ENCODE measurements around the gene SKIDA1.
A peak's percentile ranks its signal among the peaks of the same experiment; 100 is the strongest.

Gene SKIDA1

DNA sequence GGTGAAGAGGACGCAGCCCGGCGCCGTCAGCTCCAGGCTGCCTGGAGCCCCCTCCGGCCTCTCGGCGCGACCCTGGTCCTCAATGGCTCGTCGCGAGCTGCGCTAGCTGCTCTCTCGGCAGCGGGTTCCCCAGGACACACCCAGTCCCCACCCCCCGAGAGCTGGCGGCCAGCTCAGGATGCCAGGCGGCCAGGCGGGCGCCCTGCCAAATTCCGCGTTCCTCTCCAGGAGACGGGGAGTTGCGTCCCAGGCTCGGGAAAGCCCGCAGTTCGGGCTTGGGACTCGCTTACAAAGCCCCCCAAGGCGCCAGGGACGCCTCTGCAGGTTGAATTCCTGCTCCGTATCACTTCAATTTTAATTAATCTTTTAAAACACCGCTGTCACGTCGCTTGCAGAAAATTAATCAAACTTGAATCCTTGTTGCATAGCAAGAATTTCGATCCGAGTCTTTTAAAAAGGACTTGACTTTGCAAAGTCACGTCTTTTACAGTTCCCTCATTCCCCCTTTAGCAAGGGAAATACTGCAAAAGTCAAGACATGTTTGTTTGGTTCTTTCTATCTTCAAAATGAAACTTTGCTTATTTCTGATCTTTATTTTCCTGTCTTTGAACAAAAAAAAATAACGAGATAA lies 28.2 kb downstream of the SKIDA1 start:
- Histone ChIP-seq H3K4me3 (ENCODE audit: low read depth in 1 of 2, low read length in 2 of 2) (peak overlapping the region; percentile 79 to 96), H3K4me1 (ENCODE audit: control insufficient read depth in 1 of 2, insufficient read depth in 2 of 2, low read length in 2 of 2) (peaks cover 0 to 24% of the 10 kb centered on the region in 2 donors), H3K36me3 (ENCODE audit: control insufficient read depth in 1 of 2, insufficient read depth in 2 of 2, low read length in 2 of 2) (no peaks in the 10 kb centered on the region), H3K9me3 (ENCODE audit: control insufficient read depth in 1 of 2, low read length in 2 of 2) (no peaks in the 10 kb centered on the region), H3K27me3 (ENCODE audit: low read depth, low read length) (peaks cover 3% of the 10 kb centered on the region), H3K27ac (ENCODE audit: low read length) (no peak overlapping the region)

DNA sequence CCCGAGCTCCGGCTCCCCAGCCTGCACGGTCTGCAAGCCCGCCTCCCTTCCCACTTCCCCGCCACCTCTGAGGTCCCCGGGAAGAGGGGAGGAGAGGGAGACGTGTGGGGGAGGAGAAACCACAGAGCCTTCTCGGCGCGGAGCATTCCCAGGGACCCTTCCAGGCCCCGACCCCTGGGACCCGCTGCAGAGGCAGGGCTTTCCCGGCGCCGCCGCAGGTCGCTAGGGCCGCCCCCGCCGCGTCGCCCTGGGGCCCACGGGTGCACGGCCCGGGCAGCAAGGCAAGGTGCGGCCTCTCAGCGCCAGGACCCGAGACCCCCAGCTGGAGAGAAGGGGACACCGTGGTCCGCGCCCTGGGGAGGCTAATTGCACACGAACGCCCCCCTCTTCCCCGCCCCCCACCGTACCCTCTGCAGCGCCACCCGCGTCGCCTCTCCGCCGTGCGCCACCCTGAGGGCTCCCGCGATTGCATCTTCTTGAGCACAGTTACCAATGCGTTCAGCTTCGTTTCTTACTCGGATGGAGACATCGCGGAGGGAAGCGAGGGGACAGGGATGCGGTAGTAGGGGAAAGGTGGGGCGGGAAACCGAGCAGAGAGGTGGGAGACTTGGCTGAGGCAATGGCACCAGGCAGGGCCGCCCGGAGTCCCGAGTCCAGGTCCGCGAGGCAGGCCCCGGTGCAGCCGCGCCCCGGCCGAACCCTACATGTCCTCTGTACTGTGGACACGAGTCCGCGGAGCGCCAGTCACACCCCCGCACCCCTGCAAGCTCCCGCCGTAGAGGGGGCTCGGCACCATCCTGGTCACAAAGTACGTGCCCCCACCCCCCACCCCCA lies 28.9 kb downstream of the SKIDA1 start:
- Histone ChIP-seq H3K9me3 (ENCODE audit: control insufficient read depth in 1 of 2, low read length in 2 of 2) (no peaks in the 10 kb centered on the region), H3K27ac (ENCODE audit: low read length) (no peak overlapping the region), H3K36me3 (ENCODE audit: control insufficient read depth in 1 of 2, insufficient read depth in 2 of 2, low read length in 2 of 2) (no peaks in the 10 kb centered on the region), H3K27me3 (ENCODE audit: low read depth, low read length) (no peaks in the 10 kb centered on the region), H3K4me1 (ENCODE audit: control insufficient read depth in 1 of 2, insufficient read depth in 2 of 2, low read length in 2 of 2) (peaks cover 0 to 24% of the 10 kb centered on the region in 2 donors), H3K4me3 (ENCODE audit: low read depth in 1 of 2, low read length in 2 of 2) (peak overlapping the region; percentile 79 to 96)

DNA sequence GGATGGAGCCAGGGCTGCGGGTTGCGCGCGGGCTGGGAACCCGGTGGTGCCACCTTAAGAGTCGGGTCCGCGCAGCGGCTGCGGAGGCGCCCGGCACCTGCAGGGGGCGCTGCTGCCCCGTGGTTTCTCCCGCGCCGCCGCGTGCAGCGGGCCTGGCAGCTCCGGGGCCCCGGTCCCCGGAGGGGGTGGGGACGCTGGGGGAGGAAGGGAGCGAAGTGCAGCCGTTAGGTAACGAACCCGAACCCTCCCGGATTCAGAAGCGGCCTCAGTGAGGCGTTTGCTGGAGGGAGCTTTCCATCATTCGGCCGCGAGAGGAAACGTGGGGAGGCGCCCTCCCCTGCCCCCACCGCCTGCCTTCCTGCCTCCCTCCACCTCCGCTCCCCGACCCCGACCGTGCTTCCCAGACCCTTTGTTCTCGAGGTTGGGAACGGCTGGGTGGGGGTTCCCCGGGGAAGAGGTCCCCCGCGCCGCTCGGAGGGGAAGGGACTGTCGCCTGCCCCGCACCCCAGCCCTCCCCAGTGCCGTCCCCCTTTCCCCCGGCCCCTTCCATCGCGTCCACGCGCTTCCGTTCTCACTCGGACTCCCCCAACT lies 29.6 kb downstream of the SKIDA1 start:
- Histone ChIP-seq H3K9me3 (ENCODE audit: control insufficient read depth in 1 of 2, low read length in 2 of 2) (no peaks in the 10 kb centered on the region), H3K4me1 (ENCODE audit: control insufficient read depth in 1 of 2, insufficient read depth in 2 of 2, low read length in 2 of 2) (peaks cover 0 to 24% of the 10 kb centered on the region in 2 donors), H3K36me3 (ENCODE audit: control insufficient read depth in 1 of 2, insufficient read depth in 2 of 2, low read length in 2 of 2) (no peaks in the 10 kb centered on the region), H3K27ac (ENCODE audit: low read length) (peak overlapping the region; percentile 39), H3K27me3 (ENCODE audit: low read depth, low read length) (no peaks in the 10 kb centered on the region), H3K4me3 (ENCODE audit: low read depth in 1 of 2, low read length in 2 of 2) (peak overlapping the region; percentile 79 to 96)

DNA sequence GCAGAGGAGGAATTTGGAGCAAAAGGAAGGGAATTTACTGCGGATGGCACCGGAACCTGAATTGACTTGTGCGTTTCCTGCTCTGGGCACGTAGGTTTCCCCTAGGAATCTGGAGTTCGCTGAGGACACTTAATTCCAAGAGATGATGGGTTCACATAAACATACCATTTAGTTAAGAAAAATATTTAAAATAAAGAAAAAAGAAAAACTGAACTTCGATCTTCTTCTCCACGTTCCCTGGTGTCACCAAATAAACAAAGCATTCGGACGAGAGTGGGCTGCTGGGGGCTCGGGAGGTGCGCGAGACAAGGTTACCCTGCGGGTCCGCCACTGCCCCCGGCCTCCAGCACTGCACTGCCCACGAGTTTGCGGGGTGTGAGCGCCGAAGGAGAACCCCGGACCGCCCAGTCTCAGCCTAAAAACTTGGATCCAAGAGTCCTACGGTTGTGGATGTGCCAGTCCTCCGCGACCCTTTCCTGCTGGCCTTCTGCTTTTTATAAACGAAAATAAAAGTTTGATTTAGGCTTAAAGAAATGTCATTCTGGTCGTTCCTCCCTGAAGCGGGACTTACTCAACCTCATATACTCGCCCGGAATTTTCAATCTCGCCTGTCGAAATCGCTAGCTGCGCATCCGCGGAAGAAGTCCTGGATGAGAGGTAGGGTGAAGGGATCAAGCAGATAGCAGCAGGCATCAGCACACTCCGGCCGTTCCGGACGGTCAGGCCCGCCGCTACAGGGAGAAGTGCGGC lies 30.3 kb downstream of the SKIDA1 start:
- peak overlapping the region; percentile 79 to 96 for H3K4me3 ChIP-seq (ENCODE audit: low read depth in 1 of 2, low read length in 2 of 2)
- peaks cover 0 to 24% of the 10 kb centered on the region in 2 donors for H3K4me1 ChIP-seq (ENCODE audit: control insufficient read depth in 1 of 2, insufficient read depth in 2 of 2, low read length in 2 of 2)
- H3K9me3 ChIP-seq (ENCODE audit: control insufficient read depth in 1 of 2, low read length in 2 of 2): no peaks in the 10 kb centered on the region
- peak overlapping the region; percentile 39 for H3K27ac ChIP-seq (ENCODE audit: low read length)
- no peaks in the 10 kb centered on the region for H3K36me3 ChIP-seq (ENCODE audit: control insufficient read depth in 1 of 2, insufficient read depth in 2 of 2, low read length in 2 of 2)
- no peaks in the 10 kb centered on the region for H3K27me3 ChIP-seq (ENCODE audit: low read depth, low read length)

DNA sequence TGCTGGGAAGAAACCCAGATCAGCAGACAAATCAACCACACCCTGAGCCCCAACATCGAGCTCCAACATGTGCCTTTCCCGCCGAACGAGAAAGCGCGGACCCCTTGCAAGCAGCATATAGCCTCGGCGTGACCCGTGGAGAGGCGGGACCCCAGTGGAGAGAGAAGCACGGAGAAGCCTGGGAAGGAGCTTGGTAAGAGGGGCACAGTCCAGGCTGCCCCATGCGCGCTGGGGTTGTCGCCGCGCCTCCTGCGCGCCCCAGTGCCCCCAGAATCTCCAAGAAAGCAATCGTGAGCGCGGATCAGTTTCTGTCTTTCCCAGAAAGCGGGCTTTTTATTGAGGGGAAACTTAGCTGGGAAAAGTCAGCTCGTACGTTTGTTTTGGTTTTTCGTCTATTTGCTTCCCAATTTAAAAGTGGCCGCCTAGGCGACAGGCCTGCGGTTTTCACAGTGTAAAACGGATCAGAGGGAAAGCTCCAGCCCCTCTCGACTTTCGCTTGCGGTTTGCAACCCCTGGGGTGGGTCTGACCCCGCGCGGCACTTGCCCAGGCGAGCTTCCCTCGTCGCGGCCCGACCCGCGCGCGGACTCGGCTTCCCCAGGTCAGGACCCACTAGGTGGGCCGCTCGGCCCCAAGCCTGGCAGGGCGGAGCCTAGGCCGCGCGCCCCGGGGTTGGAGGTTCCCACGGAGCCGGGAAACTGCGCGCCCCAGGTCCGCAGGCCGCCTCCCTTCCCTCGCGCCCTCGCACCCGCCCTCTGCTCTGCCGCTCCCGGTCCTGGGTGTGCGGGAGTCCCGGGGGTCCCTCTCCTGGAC lies 31.1 kb downstream of the SKIDA1 start:
- no peaks in the 10 kb centered on the region for H3K27me3 ChIP-seq (ENCODE audit: low read depth, low read length)
- no peak overlapping the region for H3K27ac ChIP-seq (ENCODE audit: low read length)
- H3K4me1 ChIP-seq (ENCODE audit: control insufficient read depth in 1 of 2, insufficient read depth in 2 of 2, low read length in 2 of 2): peaks cover 0 to 24% of the 10 kb centered on the region in 2 donors
- H3K4me3 ChIP-seq (ENCODE audit: low read depth in 1 of 2, low read length in 2 of 2): peak overlapping the region; percentile 79 to 96
- no peaks in the 10 kb centered on the region for H3K36me3 ChIP-seq (ENCODE audit: control insufficient read depth in 1 of 2, insufficient read depth in 2 of 2, low read length in 2 of 2)
- H3K9me3 ChIP-seq (ENCODE audit: control insufficient read depth in 1 of 2, low read length in 2 of 2): no peaks in the 10 kb centered on the region

DNA sequence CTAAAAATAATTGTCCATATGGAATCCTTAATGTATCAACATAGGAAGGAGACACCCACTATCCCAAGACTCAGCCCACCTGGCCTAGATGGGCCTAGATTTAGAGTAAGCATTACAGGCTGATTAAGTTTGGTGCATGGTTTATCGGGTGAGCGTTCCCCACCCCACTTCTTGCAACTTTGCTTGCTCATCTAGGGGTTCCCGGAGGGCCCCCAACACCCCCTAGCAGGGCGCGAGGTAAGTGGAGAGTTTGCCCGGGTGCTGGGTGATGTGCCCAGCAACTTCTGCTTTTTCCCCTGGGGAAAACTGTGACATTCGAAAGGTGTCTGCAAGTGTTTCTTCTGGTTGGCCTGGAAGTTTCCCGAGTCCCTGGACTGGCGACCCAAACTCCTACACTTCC lies 31.7 kb downstream of the SKIDA1 start:
- Histone ChIP-seq H3K4me3 (ENCODE audit: low read depth in 1 of 2, low read length in 2 of 2) (peak overlapping the region; percentile 79 to 96), H3K4me1 (ENCODE audit: control insufficient read depth in 1 of 2, insufficient read depth in 2 of 2, low read length in 2 of 2) (peaks cover 0 to 24% of the 10 kb centered on the region in 2 donors), H3K27ac (ENCODE audit: low read length) (no peak overlapping the region), H3K36me3 (ENCODE audit: control insufficient read depth in 1 of 2, insufficient read depth in 2 of 2, low read length in 2 of 2) (no peaks in the 10 kb centered on the region), H3K9me3 (ENCODE audit: control insufficient read depth in 1 of 2, low read length in 2 of 2) (no peaks in the 10 kb centered on the region), H3K27me3 (ENCODE audit: low read depth, low read length) (no peaks in the 10 kb centered on the region)

DNA sequence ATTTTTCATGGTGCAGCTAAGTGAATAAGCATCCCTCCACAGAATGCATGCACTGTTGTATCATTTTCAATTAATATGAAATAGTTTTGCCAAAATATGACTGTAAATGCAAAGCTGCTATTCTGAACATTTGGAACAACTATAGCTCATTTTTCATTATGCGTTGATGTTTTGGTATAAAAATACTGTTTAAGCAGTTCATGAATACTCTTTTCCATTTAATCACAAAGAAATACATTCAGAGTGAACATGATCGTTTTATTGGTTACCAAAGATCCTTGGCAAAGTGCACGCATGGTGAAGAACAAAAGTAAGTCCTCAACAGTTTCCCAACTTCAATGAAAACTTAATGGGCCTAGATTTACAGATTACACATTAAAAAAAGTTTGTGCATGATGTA lies 33.1 kb downstream of the SKIDA1 start:
- Histone ChIP-seq H3K27me3 (ENCODE audit: low read depth, low read length) (no peaks in the 10 kb centered on the region), H3K36me3 (ENCODE audit: control insufficient read depth in 1 of 2, insufficient read depth in 2 of 2, low read length in 2 of 2) (no peaks in the 10 kb centered on the region)

DNA sequence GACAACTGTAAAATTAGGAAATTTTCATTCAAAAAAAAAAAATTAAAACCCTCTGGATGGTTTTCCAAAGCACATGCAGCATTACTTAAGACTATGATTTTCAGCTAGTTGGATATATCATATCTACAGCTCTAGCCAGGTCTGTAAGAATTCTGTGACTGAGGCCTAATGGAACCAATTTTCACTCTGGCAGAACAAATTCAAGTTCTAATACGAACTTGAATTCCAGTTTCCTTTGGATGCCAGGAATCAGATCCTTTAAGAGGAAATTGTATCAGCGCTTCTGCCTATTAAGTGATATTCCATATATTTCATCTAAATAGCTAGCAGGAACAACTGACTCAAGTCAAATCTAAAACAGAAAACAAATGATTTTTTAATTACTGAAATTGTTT lies 34.8 kb downstream of the SKIDA1 start:
- Histone ChIP-seq H3K9me3 (ENCODE audit: control insufficient read depth in 1 of 2, low read length in 2 of 2) (no peaks in the 10 kb centered on the region), H3K4me1 (ENCODE audit: control insufficient read depth in 1 of 2, insufficient read depth in 2 of 2, low read length in 2 of 2) (peaks cover 0 to 7% of the 10 kb centered on the region in 2 donors), H3K27ac (ENCODE audit: low read length) (no peak overlapping the region), H3K36me3 (ENCODE audit: control insufficient read depth in 1 of 2, insufficient read depth in 2 of 2, low read length in 2 of 2) (no peaks in the 10 kb centered on the region), H3K4me3 (ENCODE audit: low read depth in 1 of 2, low read length in 2 of 2) (no peak overlapping the region), H3K27me3 (ENCODE audit: low read depth, low read length) (no peaks in the 10 kb centered on the region)

More for the DNA sequence above, 33.1 kb downstream of the SKIDA1 start:
- Histone ChIP-seq H3K27ac (ENCODE audit: low read length) (no peak overlapping the region), H3K4me3 (ENCODE audit: low read depth in 1 of 2, low read length in 2 of 2) (no peak overlapping the region), H3K4me1 (ENCODE audit: control insufficient read depth in 1 of 2, insufficient read depth in 2 of 2, low read length in 2 of 2) (peaks cover 0 to 23% of the 10 kb centered on the region in 2 donors), H3K9me3 (ENCODE audit: control insufficient read depth in 1 of 2, low read length in 2 of 2) (no peaks in the 10 kb centered on the region)

DNA sequence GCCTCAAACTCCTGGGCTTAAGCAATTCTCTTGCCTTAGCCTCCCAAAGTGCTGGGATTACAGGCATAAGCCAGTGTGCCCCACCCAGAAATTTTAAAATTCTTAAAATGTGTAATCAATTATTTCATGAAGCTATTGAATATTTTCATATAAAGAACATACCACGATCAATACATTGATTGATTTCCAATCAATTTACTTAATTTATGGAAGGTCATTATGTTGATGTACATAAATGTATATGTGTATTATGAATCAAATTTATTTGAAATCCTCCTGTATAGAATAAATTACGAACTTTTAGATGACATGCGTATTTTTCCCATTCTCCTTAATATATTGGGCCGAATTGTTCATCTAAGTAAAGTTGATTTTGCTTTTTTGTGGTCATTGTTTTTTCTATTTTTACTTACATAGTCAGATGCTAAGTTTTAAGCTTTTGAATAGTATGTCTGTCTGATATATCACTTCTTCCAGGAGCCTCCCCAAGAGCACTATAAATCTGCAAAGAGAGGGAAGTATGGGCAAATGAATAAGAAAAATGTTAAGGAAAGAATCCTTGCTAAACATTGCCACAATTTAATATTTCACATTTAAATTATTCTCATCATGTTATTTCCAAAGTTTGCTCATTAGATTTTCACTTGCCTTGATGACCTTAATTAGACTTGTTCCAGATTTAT lies 35.3 kb downstream of the SKIDA1 start:
- H3K27me3 ChIP-seq (ENCODE audit: low read depth, low read length): no peaks in the 10 kb centered on the region
- H3K4me3 ChIP-seq (ENCODE audit: low read depth in 1 of 2, low read length in 2 of 2): no peak overlapping the region
- peaks cover 0 to 7% of the 10 kb centered on the region in 2 donors for H3K4me1 ChIP-seq (ENCODE audit: control insufficient read depth in 1 of 2, insufficient read depth in 2 of 2, low read length in 2 of 2)
- H3K27ac ChIP-seq (ENCODE audit: low read length): no peak overlapping the region
- no peaks in the 10 kb centered on the region for H3K36me3 ChIP-seq (ENCODE audit: control insufficient read depth in 1 of 2, insufficient read depth in 2 of 2, low read length in 2 of 2)
- H3K9me3 ChIP-seq (ENCODE audit: control insufficient read depth in 1 of 2, low read length in 2 of 2): no peaks in the 10 kb centered on the region

DNA sequence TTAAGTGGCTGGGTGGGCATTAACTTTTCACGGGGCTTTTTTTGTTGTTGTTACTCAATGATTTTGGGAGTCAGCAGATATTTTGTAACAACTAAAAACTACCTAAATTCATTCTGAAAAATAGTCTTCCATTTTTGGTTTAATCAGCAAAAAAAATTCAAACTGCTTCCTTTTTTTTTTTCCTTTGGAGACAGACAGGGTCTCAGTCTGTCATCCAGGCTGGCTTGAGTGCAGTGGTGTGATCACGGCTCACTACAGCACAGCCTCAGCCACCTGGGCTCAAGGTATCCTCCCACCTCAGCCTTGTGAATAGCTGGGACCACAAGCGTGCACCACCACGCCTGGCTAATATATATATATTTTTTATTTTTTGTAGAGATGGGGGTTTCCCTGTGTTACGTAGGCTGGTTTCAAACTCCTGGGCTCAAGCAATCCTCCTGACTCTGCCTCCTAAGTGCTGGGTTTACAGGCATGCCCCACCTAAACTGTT lies 36.5 kb downstream of the SKIDA1 start:
- H3K27ac ChIP-seq (ENCODE audit: low read length): no peak overlapping the region
- no peak overlapping the region for H3K4me3 ChIP-seq (ENCODE audit: low read depth in 1 of 2, low read length in 2 of 2)
- no peaks in the 10 kb centered on the region for H3K9me3 ChIP-seq (ENCODE audit: control insufficient read depth in 1 of 2, low read length in 2 of 2)
- H3K27me3 ChIP-seq (ENCODE audit: low read depth, low read length): no peaks in the 10 kb centered on the region
- H3K36me3 ChIP-seq (ENCODE audit: control insufficient read depth in 1 of 2, insufficient read depth in 2 of 2, low read length in 2 of 2): no peaks in the 10 kb centered on the region
- H3K4me1 ChIP-seq (ENCODE audit: control insufficient read depth in 1 of 2, insufficient read depth in 2 of 2, low read length in 2 of 2): no peaks in the 10 kb centered on the region
